GM23338 (cell line): Measurements from ENCODE around the gene EXOC3L1.

Experiments used
- EZH2 ChIP-seq: fragments of 200-600 bp; sonication (generic); IDR thresholded peaks from one replicate; pipeline ENCODE4 v1.8.0; 2017; ENCODE audit warnings: antibody characterized with exemption, mild to moderate bottlenecking, low read depth; ENCODE audit not compliant: unreplicated experiment
- JUNB ChIP-seq: IDR thresholded peaks from one replicate; pipeline ENCODE4 v1.6.1; 2016; ENCODE audit warnings: antibody characterized with exemption; ENCODE audit not compliant: unreplicated experiment
- TF ChIP-seq, protein P1 (sequence below), 2 experiments: fragments of 200-600 bp in 1 of 2; sonication (generic) in 1 of 2; conservative IDR thresholded peaks; 2 replicates each; pipeline versions ENCODE4 v1.5.1 to v1.6.1; 2016 to 2017; ENCODE audit warnings: antibody characterized with exemption in 2 of 2, low read depth in 2 of 2, mild to moderate bottlenecking in 2 of 2, moderate library complexity in 1 of 2
- TF ChIP-seq, protein P2 (sequence below): IDR thresholded peaks from one replicate; pipeline ENCODE4 v1.6.1; 2018; ENCODE audit warnings: antibody characterized with exemption; ENCODE audit not compliant: unreplicated experiment
- TF ChIP-seq, protein P3 (sequence below): IDR thresholded peaks from 2 replicates; pipeline ENCODE4 v1.6.1; 2016; ENCODE audit warnings: antibody characterized with exemption

DNA sequence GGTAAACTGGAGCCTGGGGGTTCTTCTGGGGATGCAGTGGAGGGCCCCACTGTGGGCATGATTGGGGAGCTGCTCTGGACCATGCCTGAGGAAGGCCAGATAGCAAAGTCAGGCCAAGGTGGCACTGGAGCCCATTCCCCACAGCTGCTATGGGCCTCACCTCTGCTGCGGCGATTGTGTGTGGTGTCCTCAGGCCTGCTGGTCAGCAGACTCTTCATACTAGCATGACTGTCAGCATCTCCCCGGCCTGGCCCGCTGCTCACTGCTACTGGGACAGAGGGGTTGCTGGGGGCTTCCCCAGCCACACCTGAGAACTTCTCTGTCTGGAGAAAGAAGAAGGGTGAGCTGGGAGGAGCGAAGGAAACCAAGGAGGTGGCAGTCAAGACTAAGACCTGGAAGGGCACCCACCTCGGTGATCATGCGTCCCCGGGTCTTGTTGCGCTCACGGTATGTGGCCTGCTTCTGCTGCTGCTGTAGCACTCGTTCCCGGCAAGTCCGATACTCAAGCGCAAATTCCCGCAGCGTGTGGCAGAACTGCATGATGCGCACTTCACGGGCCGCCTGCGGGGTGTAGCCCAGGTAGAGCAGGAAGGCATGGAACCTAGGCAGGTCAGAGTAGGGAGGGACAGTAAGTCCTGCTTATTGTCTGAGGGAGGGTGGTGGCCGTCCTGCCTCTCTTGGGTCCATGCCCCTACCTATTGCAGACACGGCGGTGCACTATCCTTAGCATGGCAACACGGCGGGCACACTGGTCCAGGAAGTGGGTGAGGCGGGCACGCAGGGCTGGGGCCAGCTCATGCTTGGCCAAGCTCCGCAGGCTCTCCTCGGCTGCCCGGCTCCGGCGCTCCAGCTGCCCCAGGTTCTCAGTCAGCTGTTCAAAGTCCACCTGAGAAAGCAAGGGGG is 40.2 kb upstream of the EXOC3L1 start:
- TF ChIP-seq, protein P1, sequence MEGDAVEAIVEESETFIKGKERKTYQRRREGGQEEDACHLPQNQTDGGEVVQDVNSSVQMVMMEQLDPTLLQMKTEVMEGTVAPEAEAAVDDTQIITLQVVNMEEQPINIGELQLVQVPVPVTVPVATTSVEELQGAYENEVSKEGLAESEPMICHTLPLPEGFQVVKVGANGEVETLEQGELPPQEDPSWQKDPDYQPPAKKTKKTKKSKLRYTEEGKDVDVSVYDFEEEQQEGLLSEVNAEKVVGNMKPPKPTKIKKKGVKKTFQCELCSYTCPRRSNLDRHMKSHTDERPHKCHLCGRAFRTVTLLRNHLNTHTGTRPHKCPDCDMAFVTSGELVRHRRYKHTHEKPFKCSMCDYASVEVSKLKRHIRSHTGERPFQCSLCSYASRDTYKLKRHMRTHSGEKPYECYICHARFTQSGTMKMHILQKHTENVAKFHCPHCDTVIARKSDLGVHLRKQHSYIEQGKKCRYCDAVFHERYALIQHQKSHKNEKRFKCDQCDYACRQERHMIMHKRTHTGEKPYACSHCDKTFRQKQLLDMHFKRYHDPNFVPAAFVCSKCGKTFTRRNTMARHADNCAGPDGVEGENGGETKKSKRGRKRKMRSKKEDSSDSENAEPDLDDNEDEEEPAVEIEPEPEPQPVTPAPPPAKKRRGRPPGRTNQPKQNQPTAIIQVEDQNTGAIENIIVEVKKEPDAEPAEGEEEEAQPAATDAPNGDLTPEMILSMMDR (conservative IDR thresholded peaks at IDR 0.05; ENCODE audit: low read depth in 2 of 2): no peak
- TF ChIP-seq EZH2: no peak
- TF ChIP-seq, protein P2, sequence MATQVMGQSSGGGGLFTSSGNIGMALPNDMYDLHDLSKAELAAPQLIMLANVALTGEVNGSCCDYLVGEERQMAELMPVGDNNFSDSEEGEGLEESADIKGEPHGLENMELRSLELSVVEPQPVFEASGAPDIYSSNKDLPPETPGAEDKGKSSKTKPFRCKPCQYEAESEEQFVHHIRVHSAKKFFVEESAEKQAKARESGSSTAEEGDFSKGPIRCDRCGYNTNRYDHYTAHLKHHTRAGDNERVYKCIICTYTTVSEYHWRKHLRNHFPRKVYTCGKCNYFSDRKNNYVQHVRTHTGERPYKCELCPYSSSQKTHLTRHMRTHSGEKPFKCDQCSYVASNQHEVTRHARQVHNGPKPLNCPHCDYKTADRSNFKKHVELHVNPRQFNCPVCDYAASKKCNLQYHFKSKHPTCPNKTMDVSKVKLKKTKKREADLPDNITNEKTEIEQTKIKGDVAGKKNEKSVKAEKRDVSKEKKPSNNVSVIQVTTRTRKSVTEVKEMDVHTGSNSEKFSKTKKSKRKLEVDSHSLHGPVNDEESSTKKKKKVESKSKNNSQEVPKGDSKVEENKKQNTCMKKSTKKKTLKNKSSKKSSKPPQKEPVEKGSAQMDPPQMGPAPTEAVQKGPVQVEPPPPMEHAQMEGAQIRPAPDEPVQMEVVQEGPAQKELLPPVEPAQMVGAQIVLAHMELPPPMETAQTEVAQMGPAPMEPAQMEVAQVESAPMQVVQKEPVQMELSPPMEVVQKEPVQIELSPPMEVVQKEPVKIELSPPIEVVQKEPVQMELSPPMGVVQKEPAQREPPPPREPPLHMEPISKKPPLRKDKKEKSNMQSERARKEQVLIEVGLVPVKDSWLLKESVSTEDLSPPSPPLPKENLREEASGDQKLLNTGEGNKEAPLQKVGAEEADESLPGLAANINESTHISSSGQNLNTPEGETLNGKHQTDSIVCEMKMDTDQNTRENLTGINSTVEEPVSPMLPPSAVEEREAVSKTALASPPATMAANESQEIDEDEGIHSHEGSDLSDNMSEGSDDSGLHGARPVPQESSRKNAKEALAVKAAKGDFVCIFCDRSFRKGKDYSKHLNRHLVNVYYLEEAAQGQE: no peak
- TF ChIP-seq, protein P3, sequence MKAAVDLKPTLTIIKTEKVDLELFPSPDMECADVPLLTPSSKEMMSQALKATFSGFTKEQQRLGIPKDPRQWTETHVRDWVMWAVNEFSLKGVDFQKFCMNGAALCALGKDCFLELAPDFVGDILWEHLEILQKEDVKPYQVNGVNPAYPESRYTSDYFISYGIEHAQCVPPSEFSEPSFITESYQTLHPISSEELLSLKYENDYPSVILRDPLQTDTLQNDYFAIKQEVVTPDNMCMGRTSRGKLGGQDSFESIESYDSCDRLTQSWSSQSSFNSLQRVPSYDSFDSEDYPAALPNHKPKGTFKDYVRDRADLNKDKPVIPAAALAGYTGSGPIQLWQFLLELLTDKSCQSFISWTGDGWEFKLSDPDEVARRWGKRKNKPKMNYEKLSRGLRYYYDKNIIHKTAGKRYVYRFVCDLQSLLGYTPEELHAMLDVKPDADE: no peak
- TF ChIP-seq JUNB: no peak
